ENCODE measurements around the gene MT1E.

Gene MT1E

GRCh38 chr16:56649271-56649670, 23.7 kb downstream of the MT1E start:
- 88% methylated on average over 2 of the region's 2 CpGs for WGBS
- H2BK15ac ChIP-seq (ENCODE audit: low read depth, poor library complexity, severe bottlenecking), result no peak overlapping the region
- H2BK5ac ChIP-seq (ENCODE audit: low read depth, low read length, poor library complexity, severe bottlenecking), result no peak overlapping the region
- no peak overlapping the region for H3K18ac ChIP-seq (ENCODE audit: low read depth in 1 of 2, low read length in 2 of 2)
- no peak overlapping the region for H2AFZ ChIP-seq (ENCODE audit: low read depth, low read length)
- H3K4me3 ChIP-seq (ENCODE audit: insufficient read depth in 1 of 2, low read depth in 1 of 2, low read length in 2 of 2), result no peak overlapping the region
- no peak overlapping the region for H3K4me2 ChIP-seq (ENCODE audit: low read length, poor library complexity, severe bottlenecking)
- H3K9me3 ChIP-seq (ENCODE audit: control insufficient read depth, low read length), result no peaks in the 10 kb centered on the region
- H4K91ac ChIP-seq (ENCODE audit: low read length), result no peak overlapping the region
- no peak overlapping the region for H2AK5ac ChIP-seq (ENCODE audit: low read length, severe bottlenecking)
- H2BK120ac ChIP-seq (ENCODE audit: low read depth, low read length), result no peak overlapping the region
- no peak overlapping the region for H2BK12ac ChIP-seq (ENCODE audit: low read length in 2 of 2)
- no peak overlapping the region for H3K4ac ChIP-seq (ENCODE audit: low read depth in 1 of 2, low read length in 2 of 2)
- no peaks in the 10 kb centered on the region for H3K79me1 ChIP-seq (replicated peaks; ENCODE audit: low read length, poor library complexity, severe bottlenecking)
- no peak overlapping the region for H4K8ac ChIP-seq (ENCODE audit: low read length)
- H3K9ac ChIP-seq (ENCODE audit: low read length), result no peak overlapping the region
- H3K27ac ChIP-seq (ENCODE audit: low read length, poor library complexity, severe bottlenecking), result no peak overlapping the region
- peaks cover 70 to 77% of the 10 kb centered on the region in 2 experiments for H3K27me3 ChIP-seq (ENCODE audit: control insufficient read depth in 1 of 2, insufficient read depth in 1 of 2, low read length in 2 of 2)
- H3K36me3 ChIP-seq (ENCODE audit: control insufficient read depth in 1 of 2, insufficient read depth in 2 of 2, low read depth in 1 of 2, low read length in 2 of 2), result no peaks in the 10 kb centered on the region
- DNase-seq, result no peak
- no peak overlapping the region for H3K14ac ChIP-seq (ENCODE audit: low read length in 2 of 2)
- H3K4me1 ChIP-seq (ENCODE audit: control insufficient read depth, insufficient read depth, low read depth, low read length), result peaks cover 8% of the 10 kb centered on the region
- H3K23ac ChIP-seq (ENCODE audit: low read length in 2 of 2), result no peak overlapping the region

GRCh38 chr16:56649820-56650219, 24.2 kb downstream of the MT1E start:
- Histone ChIP-seq H3K18ac (ENCODE audit: low read depth in 1 of 2, low read length in 2 of 2) (no peak overlapping the region), H3K27me3 (ENCODE audit: control insufficient read depth in 1 of 2, insufficient read depth in 1 of 2, low read length in 2 of 2) (peaks cover 65 to 73% of the 10 kb centered on the region in 2 experiments), H2BK120ac (ENCODE audit: low read depth, low read length) (no peak overlapping the region), H3K4me1 (ENCODE audit: control insufficient read depth, insufficient read depth, low read depth, low read length) (peaks cover 8% of the 10 kb centered on the region), H3K4me3 (ENCODE audit: insufficient read depth in 1 of 2, low read depth in 1 of 2, low read length in 2 of 2) (no peak overlapping the region), H2AK5ac (ENCODE audit: low read length, severe bottlenecking) (no peak overlapping the region), H3K9me3 (ENCODE audit: control insufficient read depth, low read length) (no peaks in the 10 kb centered on the region), H2AFZ (ENCODE audit: low read depth, low read length) (no peak overlapping the region), H4K8ac (ENCODE audit: low read length) (no peak overlapping the region), H3K4me2 (ENCODE audit: low read length, poor library complexity, severe bottlenecking) (no peak overlapping the region), H3K23ac (ENCODE audit: low read length in 2 of 2) (no peak overlapping the region), H3K79me1 (replicated peaks; ENCODE audit: low read length, poor library complexity, severe bottlenecking) (no peaks in the 10 kb centered on the region), H3K4ac (ENCODE audit: low read depth in 1 of 2, low read length in 2 of 2) (no peak overlapping the region), H3K14ac (ENCODE audit: low read length in 2 of 2) (no peak overlapping the region), H3K36me3 (ENCODE audit: control insufficient read depth in 1 of 2, insufficient read depth in 2 of 2, low read depth in 1 of 2, low read length in 2 of 2) (no peaks in the 10 kb centered on the region), H3K9ac (ENCODE audit: low read length) (no peak overlapping the region), H4K91ac (ENCODE audit: low read length) (no peak overlapping the region), H2BK12ac (ENCODE audit: low read length in 2 of 2) (no peak overlapping the region), H2BK15ac (ENCODE audit: low read depth, poor library complexity, severe bottlenecking) (no peak overlapping the region), H3K27ac (ENCODE audit: low read length, poor library complexity, severe bottlenecking) (no peak overlapping the region), H2BK5ac (ENCODE audit: low read depth, low read length, poor library complexity, severe bottlenecking) (no peak overlapping the region)
- no peak for DNase-seq
- WGBS, result 83% methylated on average over 1 of the region's 3 CpGs

- no peak within 1 kb of the TSS for H3K18ac ChIP-seq (ENCODE audit: low read depth in 1 of 2, low read length in 2 of 2)
- no peaks in the 10 kb centered on the region for H3K79me1 ChIP-seq (replicated peaks; ENCODE audit: low read length, poor library complexity, severe bottlenecking)
- H2AFZ ChIP-seq (ENCODE audit: low read depth, low read length), result no peak within 1 kb of the TSS
- no peak within 1 kb of the TSS for H3K14ac ChIP-seq (ENCODE audit: low read length in 2 of 2)
- no peak within 1 kb of the TSS for H2BK15ac ChIP-seq (ENCODE audit: low read depth, poor library complexity, severe bottlenecking)
- peaks cover 47 to 58% of the 10 kb centered on the region in 2 experiments for H3K27me3 ChIP-seq (ENCODE audit: control insufficient read depth in 1 of 2, insufficient read depth in 1 of 2, low read length in 2 of 2)
- H3K4ac ChIP-seq (ENCODE audit: low read depth in 1 of 2, low read length in 2 of 2), result no peak within 1 kb of the TSS
- no peak within 1 kb of the TSS for H3K4me3 ChIP-seq (ENCODE audit: insufficient read depth in 1 of 2, low read depth in 1 of 2, low read length in 2 of 2)
- no peak within 1 kb of the TSS for H3K23ac ChIP-seq (ENCODE audit: low read length in 2 of 2)
- WGBS, result 61% methylated on average over 7 of the region's 7 CpGs
- H2AK5ac ChIP-seq (ENCODE audit: low read length, severe bottlenecking), result no peak within 1 kb of the TSS
- H3K4me2 ChIP-seq (ENCODE audit: low read length, poor library complexity, severe bottlenecking), result no peak within 1 kb of the TSS
- H3K27ac ChIP-seq (ENCODE audit: low read length, poor library complexity, severe bottlenecking), result no peak within 1 kb of the TSS
- H3K4me1 ChIP-seq (ENCODE audit: control insufficient read depth, insufficient read depth, low read depth, low read length), result peaks cover 8% of the 10 kb centered on the region
- no peak within 1 kb of the TSS for H2BK120ac ChIP-seq (ENCODE audit: low read depth, low read length)
- H3K9ac ChIP-seq (ENCODE audit: low read length), result no peak within 1 kb of the TSS
- no peak within 1 kb of the TSS for H2BK12ac ChIP-seq (ENCODE audit: low read length in 2 of 2)
- no peak within 1 kb of the TSS for H2BK5ac ChIP-seq (ENCODE audit: low read depth, low read length, poor library complexity, severe bottlenecking)
- no peaks in the 10 kb centered on the region for H3K36me3 ChIP-seq (ENCODE audit: control insufficient read depth in 1 of 2, insufficient read depth in 2 of 2, low read depth in 1 of 2, low read length in 2 of 2)
- no peak within 1 kb of the TSS for H4K8ac ChIP-seq (ENCODE audit: low read length)
- H4K91ac ChIP-seq (ENCODE audit: low read length), result no peak within 1 kb of the TSS
- no peak for DNase-seq
- no peaks in the 10 kb centered on the region for H3K9me3 ChIP-seq (ENCODE audit: control insufficient read depth, low read length)
Measured at GRCh38 chr16:56651586-56651985, 26.0 kb downstream of the MT1E start, which contains the start of gene MT1B. Gene MT1B, plus strand, starts transcription at chr16:56651886. Its CDS starts 68 bp downstream, at chr16:56651954.

DNA sequence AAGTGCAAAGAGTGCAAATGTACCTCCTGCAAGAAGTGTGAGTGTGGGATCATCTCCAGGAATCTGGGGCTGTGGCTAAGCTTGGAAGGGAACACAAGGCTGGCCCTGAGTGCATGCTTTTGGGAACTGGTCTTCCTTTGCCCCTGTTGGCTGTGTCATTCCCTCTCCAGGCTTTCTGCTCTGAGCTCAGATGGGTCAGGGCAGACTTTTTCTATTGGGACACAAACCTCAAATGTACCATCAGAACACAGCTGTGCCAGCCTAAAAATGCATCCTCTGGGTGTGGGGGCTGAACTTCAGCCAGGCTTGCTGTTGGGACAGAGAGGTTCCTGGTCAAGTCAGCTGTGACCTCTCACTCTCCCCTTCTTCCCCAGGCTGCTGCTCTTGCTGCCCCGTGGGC, 27.0 kb downstream of the MT1E start:
- H3K4me3 ChIP-seq (ENCODE audit: insufficient read depth in 1 of 2, low read depth in 1 of 2, low read length in 2 of 2), result no peak overlapping the region
- no peak overlapping the region for H2BK5ac ChIP-seq (ENCODE audit: low read depth, low read length, poor library complexity, severe bottlenecking)
- no peak overlapping the region for H3K4me2 ChIP-seq (ENCODE audit: low read length, poor library complexity, severe bottlenecking)
- H3K27me3 ChIP-seq (ENCODE audit: control insufficient read depth in 1 of 2, insufficient read depth in 1 of 2, low read length in 2 of 2), result peaks cover 43 to 49% of the 10 kb centered on the region in 2 experiments
- H3K27ac ChIP-seq (ENCODE audit: low read length, poor library complexity, severe bottlenecking), result no peak overlapping the region
- H4K91ac ChIP-seq (ENCODE audit: low read length), result no peak overlapping the region
- H2BK15ac ChIP-seq (ENCODE audit: low read depth, poor library complexity, severe bottlenecking), result no peak overlapping the region
- H3K79me1 ChIP-seq (replicated peaks; ENCODE audit: low read length, poor library complexity, severe bottlenecking), result no peaks in the 10 kb centered on the region
- no peak overlapping the region for H2AFZ ChIP-seq (ENCODE audit: low read depth, low read length)
- H3K23ac ChIP-seq (ENCODE audit: low read length in 2 of 2), result no peak overlapping the region
- H3K4me1 ChIP-seq (ENCODE audit: control insufficient read depth, insufficient read depth, low read depth, low read length), result peaks cover 13% of the 10 kb centered on the region
- no peak overlapping the region for H3K4ac ChIP-seq (ENCODE audit: low read depth in 1 of 2, low read length in 2 of 2)
- H3K14ac ChIP-seq (ENCODE audit: low read length in 2 of 2), result no peak overlapping the region
- H2AK5ac ChIP-seq (ENCODE audit: low read length, severe bottlenecking), result no peak overlapping the region
- no peak overlapping the region for H3K9ac ChIP-seq (ENCODE audit: low read length)
- WGBS, result 58% methylated on average over 1 of the region's 1 CpG
- no peak for DNase-seq
- H2BK12ac ChIP-seq (ENCODE audit: low read length in 2 of 2), result no peak overlapping the region
- no peaks in the 10 kb centered on the region for H3K36me3 ChIP-seq (ENCODE audit: control insufficient read depth in 1 of 2, insufficient read depth in 2 of 2, low read depth in 1 of 2, low read length in 2 of 2)
- no peaks in the 10 kb centered on the region for H3K9me3 ChIP-seq (ENCODE audit: control insufficient read depth, low read length)
- no peak overlapping the region for H3K18ac ChIP-seq (ENCODE audit: low read depth in 1 of 2, low read length in 2 of 2)
- H4K8ac ChIP-seq (ENCODE audit: low read length), result no peak overlapping the region
- H2BK120ac ChIP-seq (ENCODE audit: low read depth, low read length), result no peak overlapping the region

All from mesenchymal stem cell (in vitro differentiated cells and primary cell).